Hair follicle dermal papilla cell (primary cell): ENCODE results near the gene MEX3D. TPM values are rescaled to one million over a fixed set of nuclear protein-coding genes. Genes with fewer than 3 reads are reported as not detected.

Source experiments
- small RNA-seq: library from RNA; depleted of rRNA; stranded (forward); fragments of <200 nt; gene quantifications from one replicate; pipeline ENCODE3, GENCODE V24; 2012
- total RNA-seq: library from RNA; depleted of rRNA; stranded (reverse); fragments of >200 nt; gene quantifications from 2 replicates; pipeline ENCODE4 v1.2.3, GENCODE V29; 2012

MEX3D gene
- 44.9 and 56.5 TPM in 2 replicates for total RNA-seq

DNA sequence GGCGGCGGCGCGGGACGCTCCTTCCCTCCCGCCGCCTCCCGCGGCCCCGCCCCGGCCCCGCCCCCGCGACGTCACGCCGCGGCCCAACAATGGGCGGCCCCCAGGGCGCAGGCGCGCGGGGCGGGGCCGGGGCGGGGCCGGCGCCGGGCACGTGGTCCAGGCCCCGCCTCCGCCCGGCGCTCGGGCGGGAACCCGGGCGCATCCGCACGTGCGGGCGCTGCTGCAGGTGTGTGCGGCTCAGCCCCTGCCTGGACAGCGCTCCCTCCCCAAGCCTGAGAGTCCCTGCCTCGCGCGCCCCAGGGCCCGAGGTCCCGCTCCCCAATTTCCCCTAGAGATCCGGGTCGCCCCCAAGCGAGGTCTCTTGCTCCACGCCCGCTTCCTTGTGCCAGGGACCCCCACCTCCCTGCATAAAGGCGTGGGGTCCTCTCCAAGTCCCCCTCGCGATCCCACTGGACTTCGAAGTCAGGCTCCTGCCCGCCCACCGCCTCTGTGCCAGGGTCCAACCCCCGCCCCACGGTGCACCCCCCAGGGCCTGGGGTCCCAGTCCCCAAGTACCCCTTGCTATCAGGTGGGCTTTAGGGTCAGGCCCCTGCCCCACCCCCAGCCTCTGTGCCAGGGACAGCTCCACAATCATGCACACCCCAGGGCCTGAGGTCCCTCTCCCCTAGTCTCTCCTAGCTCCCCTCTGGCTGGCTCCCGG lies at the start of gene MEX3D:
TSS of gene MEX3D (minus strand) at position 6 of the 700 bp plus-strand sequence. CDS start 267 bp downstream, outside the sequence.

DNA sequence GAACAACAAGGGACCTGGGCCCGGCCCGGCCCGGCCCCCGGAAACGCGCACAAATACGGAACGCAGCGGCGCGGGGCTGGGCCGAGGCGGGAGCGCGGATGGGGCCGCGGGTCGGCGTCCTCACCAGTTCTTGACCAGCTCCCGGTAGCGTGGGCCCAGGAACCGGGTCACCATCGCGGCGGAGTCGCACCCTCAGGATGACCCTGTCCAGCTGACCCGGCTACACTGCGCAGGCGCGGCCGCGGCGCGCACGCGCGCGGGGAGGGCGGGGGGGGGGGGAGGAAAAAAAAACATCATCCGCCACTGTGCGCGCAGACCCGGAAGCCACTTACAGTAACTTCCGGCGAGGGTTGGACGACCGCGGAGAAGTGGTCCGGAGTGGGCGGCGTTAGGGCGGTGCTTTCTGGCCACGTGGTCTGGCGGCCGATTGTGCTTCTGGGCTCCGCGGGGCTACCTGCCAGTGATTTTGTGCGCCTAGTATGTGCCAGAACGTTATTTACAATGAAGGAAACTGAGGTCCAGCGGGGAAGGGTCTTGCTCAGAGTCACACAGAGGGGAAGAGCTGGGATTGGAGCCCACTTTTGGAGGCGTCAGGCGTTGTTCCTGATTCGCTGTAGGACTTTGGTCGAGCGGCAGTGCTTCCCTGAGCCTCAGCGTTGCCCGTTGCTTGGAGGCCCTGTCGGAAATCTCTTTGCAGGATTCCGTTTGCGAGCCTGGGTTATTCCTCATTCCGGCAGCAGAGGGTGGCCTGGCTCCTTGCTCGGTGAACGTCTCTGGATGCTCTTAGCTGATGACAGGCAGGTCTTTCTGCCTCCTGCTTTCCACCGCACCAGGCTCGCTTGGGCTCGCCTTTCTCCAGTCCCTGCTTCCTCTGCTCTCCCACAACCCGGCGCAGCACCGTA lies 37.4 kb upstream of the MEX3D start, which contains the start of gene UQCR11:
TSS of gene UQCR11 (minus strand) at position 227 of the 902 bp plus-strand sequence. CDS start at position 174, 53 bp downstream.

DNA sequence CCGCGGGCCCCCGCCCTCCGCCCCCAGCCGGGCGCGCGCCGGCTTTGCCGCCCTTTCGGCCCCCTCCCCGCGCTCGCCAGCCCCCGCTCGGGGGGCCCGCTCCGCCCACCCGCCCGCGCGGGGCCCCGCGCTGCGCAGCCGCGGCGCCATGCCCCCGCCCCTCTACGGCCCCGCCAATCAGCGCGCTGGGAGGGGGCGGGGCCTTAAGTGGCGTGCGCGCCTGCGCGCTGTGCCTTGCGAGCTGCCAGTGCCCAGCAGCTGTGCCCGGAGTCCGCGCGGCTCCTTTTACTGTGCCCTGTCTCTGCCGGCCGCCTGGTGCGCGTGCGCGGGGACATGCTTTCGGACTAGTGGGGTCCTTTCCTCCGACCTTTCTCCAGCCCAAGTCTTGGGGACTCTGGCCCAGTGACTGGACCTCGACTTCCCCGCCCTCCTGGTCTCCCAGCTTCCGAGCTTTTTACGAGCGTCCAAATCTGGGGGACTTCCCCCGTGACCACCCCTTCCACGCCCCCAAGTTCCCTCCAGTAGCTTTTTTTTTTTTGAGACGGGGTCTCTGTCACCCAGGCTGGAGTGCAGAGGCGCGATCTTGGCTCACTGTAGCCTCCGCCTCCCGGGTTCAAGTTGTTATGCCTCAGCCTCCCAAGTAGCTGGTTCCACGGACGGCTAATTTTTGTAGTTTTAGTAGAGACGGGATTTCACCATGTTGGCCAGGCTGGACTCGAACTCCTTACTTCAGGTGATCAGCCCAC lies 24.8 kb upstream of the MEX3D start, which contains the start of gene MBD3:
TSS of gene MBD3 (minus strand) at position 111 of the 746 bp plus-strand sequence. CDS start 234 bp downstream, outside the sequence.

DNA sequence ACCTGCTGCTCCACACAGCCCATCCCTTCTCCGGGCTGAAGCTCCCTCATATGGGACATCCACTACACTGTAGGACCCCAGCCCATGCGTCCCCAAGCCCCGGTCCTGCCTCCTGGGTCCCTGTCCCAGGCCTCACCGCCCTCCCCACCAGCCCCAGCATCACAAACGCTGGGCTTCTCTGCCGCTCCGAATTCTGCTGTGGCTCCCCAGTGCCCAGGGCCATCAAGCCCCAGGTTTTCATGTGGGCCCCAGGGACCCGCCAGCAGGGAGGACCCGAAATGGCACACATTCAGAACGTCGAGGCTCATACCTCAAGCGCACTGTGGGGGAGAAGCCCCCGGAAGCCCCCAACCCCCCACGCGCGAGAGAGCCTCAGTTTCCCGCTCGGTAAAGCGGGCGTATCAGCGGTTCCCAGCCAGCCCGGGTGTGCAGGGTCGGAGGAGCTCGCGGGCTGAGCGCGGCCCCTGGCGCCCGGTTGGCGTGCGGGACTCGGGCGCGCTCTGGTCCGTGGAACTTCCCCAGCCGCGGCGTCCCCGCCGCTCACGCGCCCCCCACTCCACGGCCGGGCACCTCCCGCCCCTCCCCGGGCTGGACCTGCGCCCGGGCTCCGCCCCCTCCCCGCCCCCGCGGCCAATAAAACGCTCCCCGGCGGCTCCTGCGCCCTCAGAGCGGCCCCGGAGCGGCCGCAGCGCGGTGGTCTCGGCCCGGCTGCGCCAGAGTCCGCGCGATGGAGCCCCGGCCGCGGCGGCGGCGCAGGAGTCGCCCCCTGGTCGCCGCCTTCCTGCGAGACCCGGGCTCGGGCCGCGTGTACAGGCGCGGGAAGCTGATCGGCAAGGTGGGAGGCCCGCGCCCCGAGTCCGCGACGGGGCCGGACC lies 44.5 kb downstream of the MEX3D start, which contains the start of gene PLK5:
TSS of gene PLK5 (plus strand) at position 666 of the 875 bp plus-strand sequence. CDS start 2,920 bp downstream, outside the sequence.

DNA sequence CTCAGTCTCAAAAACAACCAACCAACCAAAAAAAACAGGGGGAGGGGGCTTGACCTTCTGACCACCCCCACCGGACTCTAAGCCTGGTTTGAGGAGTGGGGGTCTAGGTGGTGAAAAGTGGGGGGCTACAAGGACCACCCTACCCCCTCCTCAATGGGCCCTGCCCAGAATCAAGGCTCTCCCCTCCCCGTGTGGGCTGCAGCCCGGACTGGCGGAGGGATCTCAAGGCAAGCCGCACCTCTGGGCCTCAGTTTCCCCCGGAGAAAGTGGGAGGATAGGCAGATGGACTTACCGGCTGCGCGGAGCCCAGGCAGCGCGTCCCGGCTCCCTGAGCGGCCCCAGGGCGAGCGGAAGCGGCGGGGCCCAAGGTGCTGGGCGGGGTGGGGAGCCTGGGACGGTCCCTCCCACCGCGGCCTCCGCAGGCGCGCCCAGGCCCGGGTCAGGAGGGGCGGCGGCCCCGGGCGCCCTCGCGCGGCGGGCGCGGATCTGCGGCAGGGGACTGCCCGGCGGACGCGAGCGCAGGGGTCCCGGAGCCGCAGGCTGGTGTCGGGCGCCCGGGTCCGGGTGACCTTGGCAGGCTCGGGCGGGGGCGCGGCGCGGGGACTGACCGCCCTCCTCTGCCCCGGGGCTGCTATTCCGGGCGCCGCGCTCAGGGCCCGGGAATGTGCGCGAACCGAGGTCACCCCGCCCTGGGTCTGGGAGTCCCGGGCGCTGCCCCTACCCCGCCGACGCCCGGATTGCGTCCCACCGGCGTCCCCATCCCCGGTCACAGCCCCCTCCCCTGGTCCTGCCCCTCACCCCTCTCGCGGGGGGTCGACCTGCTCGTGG lies 55.2 kb downstream of the MEX3D start, which contains the start of gene ADAMTSL5:
TSS of gene ADAMTSL5 (minus strand) at position 349 of the 828 bp plus-strand sequence. CDS start 2,076 bp downstream, outside the sequence.

Small RNA genes lying within 50 kb of the gene (small RNA-seq; reads per million reads assigned to genes)
- gene AC005943.2: not detected
- gene RN7SL477P: not detected
- gene RNU6-1223P: not detected

Other genes with a start within 250 kb of the MEX3D start
- 36.2 and 47.1 TPM in 2 replicates for gene NDUFS7, start 184.4 kb downstream of the MEX3D start, total RNA-seq
- gene GAMT, start 166.8 kb downstream of the MEX3D start, total RNA-seq: 24.2 and 28.8 TPM in 2 replicates
- 50.6 TPM in 2 replicates for gene DAZAP1, start 160.7 kb downstream of the MEX3D start, total RNA-seq
- 301 and 458 TPM in 2 replicates for gene RPS15, start 129.9 kb downstream of the MEX3D start, total RNA-seq
- gene APC2, start 118.2 kb downstream of the MEX3D start, total RNA-seq: 0.49 and 0.81 TPM in 2 replicates
- 27.8 and 37.2 TPM in 2 replicates for gene C19orf25, start 89.1 kb downstream of the MEX3D start, total RNA-seq
- gene PCSK4, start 78.0 kb downstream of the MEX3D start, total RNA-seq: 2.3 and 2.8 TPM in 2 replicates
- gene REEP6, start 77.1 kb downstream of the MEX3D start, total RNA-seq: 1.3 and 1.8 TPM in 2 replicates
- gene ADAMTSL5, start 55.3 kb downstream of the MEX3D start, total RNA-seq: 10.4 and 11.3 TPM in 2 replicates
- under 0.01 and 0.12 TPM in 2 replicates for gene PLK5, start 44.2 kb downstream of the MEX3D start, total RNA-seq
- gene MBD3, start 24.5 kb upstream of the MEX3D start, total RNA-seq: 75.4 and 81.9 TPM in 2 replicates
- gene UQCR11, start 37.1 kb upstream of the MEX3D start, total RNA-seq: 29.8 and 34.6 TPM in 2 replicates
- gene TCF3, start 84.3 kb upstream of the MEX3D start, total RNA-seq: 69.8 and 102 TPM in 2 replicates
- not detected in 2 replicates for gene ONECUT3, start 185.2 kb upstream of the MEX3D start, total RNA-seq
- 1.8 and 2.1 TPM in 2 replicates for gene ATP8B3, start 244.0 kb upstream of the MEX3D start, total RNA-seq